Stomach (tissue), 9 donors: ENCODE results near the gene CREBBP. TPM values are rescaled to one million over a fixed set of nuclear protein-coding genes. Genes with fewer than 3 reads are reported as not detected.

Experiments used
- DNase-seq, 2 donors: peaks; one replicate each; pipeline versions ENCODE4 v3.0.0 to v3.0.0-alpha.2; 2013 to 2019
- H3K27ac ChIP-seq, 5 donors: fragments of 200-600 bp in 4 of 5; sonication (generic) in 4 of 5; one replicate each; pipeline ENCODE4 v1.5.1; 2013 to 2019; ENCODE audit warnings: mild to moderate bottlenecking in 1 of 5, moderate library complexity in 1 of 5
- H3K27me3 ChIP-seq, 3 donors: fragments of 200-600 bp; sonication (generic); one replicate each; pipeline ENCODE4 v1.5.1; 2017 to 2019; ENCODE audit warnings: mixed run types in 1 of 3
- H3K36me3 ChIP-seq, 4 donors: fragments of 200-600 bp; sonication (generic); 1 replicate in 3 of 4; 2 replicates in 1 of 4; pipeline ENCODE4 v1.5.1; 2016 to 2019
- H3K4me1 ChIP-seq, 4 donors: fragments of 200-600 bp; sonication (generic); one replicate each; pipeline ENCODE4 v1.5.1; 2016 to 2019
- H3K4me3 ChIP-seq, 4 donors: fragments of 200-600 bp; sonication (generic) in 3 of 4; one replicate each; pipeline ENCODE4 v1.5.1; 2016 to 2019; ENCODE audit warnings: mild to moderate bottlenecking in 1 of 4
- H3K9me3 ChIP-seq, 4 donors: fragments of 200-600 bp; sonication (generic); one replicate each; pipeline ENCODE4 v1.5.1; 2016 to 2019
- EP300 ChIP-seq: sonication (generic); formaldehyde crosslinking; IDR thresholded peaks from one replicate; pipeline ENCODE4 v1.6.1; 2017; ENCODE audit warnings: antibody characterized with exemption
- POLR2A ChIP-seq, 4 donors: fragments of 450-650 bp; IDR thresholded peaks; one replicate each; pipeline ENCODE4 v1.6.1; 2016; ENCODE audit warnings: antibody characterized with exemption in 4 of 4, control low read depth in 2 of 4, mild to moderate bottlenecking in 1 of 4, moderate library complexity in 1 of 4
- POLR2AphosphoS5 ChIP-seq, 3 donors: sonication (generic); formaldehyde crosslinking; IDR thresholded peaks; one replicate each; pipeline ENCODE4 v1.6.1; 2016; ENCODE audit warnings: antibody characterized with exemption in 3 of 3
- WGBS, 5 donors: extraction: QIAGEN DNeasy Blood & Tissue Kit in 3 of 5; methylation state at CpG; one replicate each; pipeline versions ENCODE4 v1.1.5 to v1.1.7; 2013 to 2018; 5-methylcytosine and 5-hydroxymethylcytosine counted together
- intact Hi-C: fragments of 100-400 bp; cut with DNase I; formaldehyde crosslinking; loops from one replicate; pipeline ENCODE4 v1.15.1; 2023; ENCODE audit warnings: low total_unique reads
- polyA plus RNA-seq, 3 donors: library from polyadenylated mRNA; stranded (reverse); fragments of 200-250 nt; gene quantifications; one replicate each; pipeline ENCODE4 v1.2.3, GENCODE V29; 2013
- total RNA-seq, 5 donors: library from RNA; depleted of rRNA; stranded (reverse); fragments of >200 nt; gene quantifications; one replicate each; pipeline versions ENCODE4 v1.1.0 to v1.2.3, GENCODE V29; 2014 to 2016
- TF ChIP-seq, protein P1 (sequence below), 7 experiments: fragments of 450-650 bp in 4 of 7; fragments of 200-600 bp in 3 of 7; sonication (generic) in 3 of 7; IDR thresholded peaks; one replicate each; pipeline ENCODE4 v1.5.1; 2016 to 2019; ENCODE audit warnings: antibody characterized with exemption in 7 of 7, control low read depth in 2 of 7, mild to moderate bottlenecking in 1 of 7
- donor health status: healthy with polysubstance abuse.
- donor health status: Bipolar disorder and iron deficiency.
- donor health status: healthy.

CREBBP gene
- total and polyA plus RNA-seq, 8 donors, result 6.7 to 116 (median 75.9) TPM

DNA sequence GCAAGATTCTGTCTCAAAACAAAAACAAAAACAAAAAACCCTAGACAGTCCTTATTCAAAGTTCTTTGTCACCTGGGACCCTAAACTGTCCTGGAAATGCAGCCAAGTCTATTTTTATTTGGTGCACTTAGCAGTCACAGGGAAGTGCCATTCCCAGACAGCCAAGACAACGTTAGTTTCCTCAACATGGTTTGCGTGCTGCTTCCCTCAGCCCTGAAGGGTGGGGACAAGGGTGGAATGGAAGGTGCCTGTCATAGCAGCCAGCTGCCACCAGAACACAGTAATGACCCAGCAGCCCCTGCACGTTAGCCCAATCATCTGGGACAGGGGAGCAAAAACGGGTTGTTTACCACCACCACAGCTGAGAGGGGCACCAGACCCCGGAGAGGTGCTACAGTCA lies 16.9 kb downstream of the CREBBP start:
- Histone ChIP-seq H3K4me3 (no peak overlapping the region), H3K27me3 (no peaks in the 10 kb centered on the region), H3K9me3 (no peaks in the 10 kb centered on the region), H3K27ac (no peak overlapping the region), H3K36me3 (no peaks in the 10 kb centered on the region), H3K4me1 (peaks cover 50 to 98% (median 75%) of the 10 kb centered on the region in 4 donors)
- intact Hi-C loops, result no loop called here
- WGBS, 5 donors, result 41 to 56% (median 50%) methylated on average over 5 of the region's 5 CpGs
- no peak for TF ChIP-seq EP300
- no peak for TF ChIP-seq POLR2A (IDR thresholded peaks at IDR 0.05)
- TF ChIP-seq POLR2AphosphoS5 (IDR thresholded peaks at IDR 0.05), result no peak
- TF ChIP-seq, protein P1, sequence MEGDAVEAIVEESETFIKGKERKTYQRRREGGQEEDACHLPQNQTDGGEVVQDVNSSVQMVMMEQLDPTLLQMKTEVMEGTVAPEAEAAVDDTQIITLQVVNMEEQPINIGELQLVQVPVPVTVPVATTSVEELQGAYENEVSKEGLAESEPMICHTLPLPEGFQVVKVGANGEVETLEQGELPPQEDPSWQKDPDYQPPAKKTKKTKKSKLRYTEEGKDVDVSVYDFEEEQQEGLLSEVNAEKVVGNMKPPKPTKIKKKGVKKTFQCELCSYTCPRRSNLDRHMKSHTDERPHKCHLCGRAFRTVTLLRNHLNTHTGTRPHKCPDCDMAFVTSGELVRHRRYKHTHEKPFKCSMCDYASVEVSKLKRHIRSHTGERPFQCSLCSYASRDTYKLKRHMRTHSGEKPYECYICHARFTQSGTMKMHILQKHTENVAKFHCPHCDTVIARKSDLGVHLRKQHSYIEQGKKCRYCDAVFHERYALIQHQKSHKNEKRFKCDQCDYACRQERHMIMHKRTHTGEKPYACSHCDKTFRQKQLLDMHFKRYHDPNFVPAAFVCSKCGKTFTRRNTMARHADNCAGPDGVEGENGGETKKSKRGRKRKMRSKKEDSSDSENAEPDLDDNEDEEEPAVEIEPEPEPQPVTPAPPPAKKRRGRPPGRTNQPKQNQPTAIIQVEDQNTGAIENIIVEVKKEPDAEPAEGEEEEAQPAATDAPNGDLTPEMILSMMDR (IDR thresholded peaks at IDR 0.05), result no peak
- DNase-seq, result no peak

DNA sequence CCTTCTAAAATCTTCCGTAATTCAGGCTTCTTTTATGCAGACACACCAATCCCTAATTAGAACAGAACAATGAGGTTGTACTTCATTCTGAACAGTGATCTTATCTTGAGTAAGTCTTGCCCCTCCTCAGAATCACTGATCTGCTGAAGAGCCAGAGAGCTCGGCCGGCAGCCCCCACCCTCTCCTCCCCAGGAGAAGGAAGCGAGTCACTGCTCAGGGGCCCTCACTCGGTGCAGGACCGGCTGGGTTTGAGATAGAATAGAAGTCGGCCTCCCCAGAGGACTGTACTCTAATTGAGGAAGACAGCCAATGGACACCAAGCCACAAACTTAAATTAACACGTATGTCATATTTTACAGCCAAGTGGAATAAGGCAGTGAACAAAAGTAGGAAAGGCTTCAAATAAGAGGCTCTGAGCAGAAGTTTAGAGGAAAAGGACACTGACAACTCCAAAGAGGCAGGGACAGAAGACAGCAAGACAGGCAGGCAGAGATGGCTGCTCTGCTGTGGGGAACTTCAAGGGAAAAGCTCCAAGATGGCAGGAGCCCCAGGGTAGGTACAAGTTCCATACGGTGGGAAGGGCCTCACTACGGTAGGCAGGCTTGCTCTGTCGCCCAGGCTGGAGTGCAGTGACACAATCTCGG lies 18.6 kb downstream of the CREBBP start:
- intact Hi-C loops, result no loop called here
- no peak overlapping the region for H3K4me3 ChIP-seq
- 49 to 60% (median 52%) methylated on average over 12 of the region's 12 CpGs for WGBS, 5 donors

DNA sequence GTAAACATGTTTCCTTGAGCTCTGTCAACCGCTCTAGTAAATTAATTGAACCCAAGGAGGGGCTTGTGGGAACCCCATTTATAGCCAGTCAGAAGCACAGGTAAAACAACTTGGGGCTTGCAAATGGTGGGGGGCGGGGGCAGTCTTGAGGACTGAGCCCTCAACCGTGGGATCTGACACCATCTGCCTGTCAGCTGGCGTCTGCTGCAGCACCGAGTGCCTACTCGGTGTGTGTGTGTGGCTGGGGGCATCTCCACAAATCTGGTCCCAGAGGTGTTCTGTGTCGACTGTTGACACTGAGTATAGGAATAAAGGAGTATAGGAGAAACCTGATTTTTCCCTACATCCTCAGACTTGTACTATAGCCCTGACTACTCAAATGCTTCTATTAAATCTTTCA lies 20.6 kb downstream of the CREBBP start:
- Histone ChIP-seq H3K4me1 (peaks cover 61 to 99% (median 85%) of the 10 kb centered on the region in 4 donors), H3K27me3 (no peaks in the 10 kb centered on the region), H3K36me3 (no peaks in the 10 kb centered on the region), H3K27ac (no peak overlapping the region), H3K4me3 (no peak overlapping the region), H3K9me3 (no peaks in the 10 kb centered on the region)
- no peak for DNase-seq
- WGBS, 5 donors, result 76 to 97% (median 91%) methylated on average over 7 of the region's 7 CpGs
- intact Hi-C loops, result no loop called here
- TF ChIP-seq POLR2AphosphoS5 (IDR thresholded peaks at IDR 0.05) (no peak), EP300 (no peak), POLR2A (IDR thresholded peaks at IDR 0.05) (no peak)
- TF ChIP-seq, protein P1 (IDR thresholded peaks at IDR 0.05), result no peak

More for the DNA sequence above, 18.6 kb downstream of the CREBBP start:
- Histone ChIP-seq H3K27me3 (no peaks in the 10 kb centered on the region), H3K4me1 (peaks cover 63 to 98% (median 83%) of the 10 kb centered on the region in 4 donors), H3K27ac (peak overlapping the region in 2 of 5 donors; percentile 7 to 49), H3K36me3 (no peaks in the 10 kb centered on the region), H3K9me3 (no peaks in the 10 kb centered on the region)
- peak in 1 of 2 donors; percentile 30 for DNase-seq
- no peak for TF ChIP-seq EP300
- TF ChIP-seq POLR2A (IDR thresholded peaks at IDR 0.05), result no peak
- no peak for TF ChIP-seq POLR2AphosphoS5 (IDR thresholded peaks at IDR 0.05)
- TF ChIP-seq, protein P1 (IDR thresholded peaks at IDR 0.05), result no peak

DNA sequence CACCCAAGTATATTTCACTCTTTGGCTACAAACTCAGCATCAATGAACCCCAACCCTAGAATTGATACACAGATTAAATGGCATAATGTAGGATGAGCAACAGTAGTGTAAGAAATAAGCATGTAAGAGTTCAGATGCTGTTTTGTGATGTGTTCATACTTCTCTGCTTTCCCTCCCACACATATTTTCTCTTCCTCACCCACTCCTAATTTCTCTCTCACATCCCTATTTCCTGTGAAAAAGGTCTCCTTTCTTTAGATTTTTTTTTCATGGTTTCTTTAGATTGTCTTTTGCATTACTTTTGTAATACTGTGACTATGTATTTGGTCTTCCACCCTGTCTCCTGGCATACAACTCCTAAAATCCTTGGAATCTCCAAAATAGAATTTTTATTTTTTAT lies 21.7 kb downstream of the CREBBP start:
- intact Hi-C loops, result no loop called here
- peak overlapping the region in 1 of 5 donors; percentile 73 for H3K27ac ChIP-seq
- H3K27me3 ChIP-seq, result no peaks in the 10 kb centered on the region
- no peak for DNase-seq
- H3K4me3 ChIP-seq, result no peak overlapping the region
- peaks cover 53 to 99% (median 84%) of the 10 kb centered on the region in 4 donors for H3K4me1 ChIP-seq
- no peaks in the 10 kb centered on the region for H3K36me3 ChIP-seq
- no peak for TF ChIP-seq POLR2A (IDR thresholded peaks at IDR 0.05)
- no peak for TF ChIP-seq EP300
- TF ChIP-seq POLR2AphosphoS5 (IDR thresholded peaks at IDR 0.05), result no peak
- TF ChIP-seq, protein P1 (IDR thresholded peaks at IDR 0.05), result no peak
- no peaks in the 10 kb centered on the region for H3K9me3 ChIP-seq
